Sigmoid colon (tissue), 7 donors: ENCODE data around the gene RANBP9. TPM values are rescaled to one million over a fixed set of nuclear protein-coding genes. Genes with fewer than 3 reads are reported as not detected.

Source experiments
- DNase-seq: peaks from one replicate; pipeline ENCODE4 v3.0.0-alpha.2; 2019
- H3K27ac ChIP-seq, 4 donors: fragments of 200-600 bp; sonication (generic); one replicate each; pipeline ENCODE4 v1.5.1; 2016 to 2019; ENCODE audit warnings: mild to moderate bottlenecking in 1 of 4
- H3K27me3 ChIP-seq, 3 donors: fragments of 200-600 bp; sonication (generic); one replicate each; pipeline ENCODE4 v1.5.1; 2019; ENCODE audit warnings: mild to moderate bottlenecking in 1 of 3
- H3K36me3 ChIP-seq, 4 donors: fragments of 200-600 bp; sonication (generic); one replicate each; pipeline ENCODE4 v1.5.1; 2016 to 2019
- H3K4me1 ChIP-seq, 4 donors: fragments of 200-600 bp; sonication (generic); one replicate each; pipeline ENCODE4 v1.5.1; 2017 to 2019
- H3K4me3 ChIP-seq, 4 donors: fragments of 200-600 bp; sonication (generic); one replicate each; pipeline ENCODE4 v1.5.1; 2017 to 2019; ENCODE audit warnings: mild to moderate bottlenecking in 2 of 4, moderate library complexity in 1 of 4
- H3K9me3 ChIP-seq, 4 donors: fragments of 200-600 bp in 3 of 4; sonication (generic) in 3 of 4; one replicate each; pipeline versions ENCODE4 v1.5.1 to v1.6.1; 2013 to 2019
- CTCF ChIP-seq, 4 experiments: fragments of 450-650 bp in 3 of 4; fragments of 200-600 bp in 1 of 4; IDR thresholded peaks; one replicate each; pipeline ENCODE4 v1.5.1; 2016 to 2019; ENCODE audit warnings: antibody characterized with exemption in 4 of 4, mild to moderate bottlenecking in 3 of 4, moderate library complexity in 2 of 4
- EP300 ChIP-seq, 4 donors: sonication (generic); formaldehyde crosslinking; IDR thresholded peaks; one replicate each; pipeline ENCODE4 v1.6.1; 2017; ENCODE audit warnings: antibody characterized with exemption in 4 of 4
- POLR2A ChIP-seq, 2 donors: fragments of 450-650 bp; IDR thresholded peaks; one replicate each; pipeline ENCODE4 v1.6.1; 2016; ENCODE audit warnings: antibody characterized with exemption in 2 of 2, mild to moderate bottlenecking in 2 of 2, moderate library complexity in 2 of 2
- POLR2AphosphoS5 ChIP-seq, 4 donors: sonication (generic); formaldehyde crosslinking; IDR thresholded peaks; one replicate each; pipeline ENCODE4 v1.6.1; 2017; ENCODE audit warnings: antibody characterized with exemption in 4 of 4
- WGBS, 2 donors: extraction: QIAGEN DNeasy Blood & Tissue Kit; methylation state at CpG; one replicate each; pipeline ENCODE4 v1.1.7; 2013; 5-methylcytosine and 5-hydroxymethylcytosine counted together
- intact Hi-C: fragments of 100-400 bp; cut with DNase I; formaldehyde crosslinking; loops from one replicate; pipeline ENCODE4 v1.15.1; 2023
- polyA plus RNA-seq, 3 donors: library from polyadenylated mRNA; stranded (reverse); fragments of 200-250 nt; gene quantifications; one replicate each; pipeline ENCODE4 v1.2.3, GENCODE V29; 2013
- total RNA-seq, 4 donors: library from RNA; depleted of rRNA; stranded (reverse); fragments of >200 nt; gene quantifications; one replicate each; pipeline ENCODE4 v1.1.0, GENCODE V29; 2016
- donor health status: healthy with polysubstance abuse.
- donor health status: Bipolar disorder and iron deficiency.
- donor health status: healthy.

Gene RANBP9
- total and polyA plus RNA-seq, 7 donors: 19.4 to 84.3 (median 49.6) TPM

- WGBS, 2 donors: 94 to 96% methylated on average over 9 of the region's 9 CpGs
- Histone ChIP-seq H3K9me3 (no peaks in the 10 kb centered on the region), H3K36me3 (peaks cover 14 to 56% (median 18%) of the 10 kb centered on the region in 4 donors), H3K27ac (no peak overlapping the region), H3K4me1 (no peaks in the 10 kb centered on the region), H3K27me3 (no peaks in the 10 kb centered on the region), H3K4me3 (no peak overlapping the region)
- TF ChIP-seq POLR2A (IDR thresholded peaks at IDR 0.05): no peak
- TF ChIP-seq EP300 (IDR thresholded peaks at IDR 0.05): no peak
- no peak for TF ChIP-seq CTCF (IDR thresholded peaks at IDR 0.05)
- no peak for TF ChIP-seq POLR2AphosphoS5 (IDR thresholded peaks at IDR 0.05)
- intact Hi-C loops: no loop called here
- no peak for DNase-seq
Observed at GRCh38 chr6:13589801-13590200, 121.8 kb downstream of the RANBP9 start.

GRCh38 chr6:13586603-13587542, 124.8 kb downstream of the RANBP9 start:
- WGBS, 2 donors: 96 to 97% methylated on average over 7 of the region's 7 CpGs
- TF ChIP-seq POLR2AphosphoS5 (IDR thresholded peaks at IDR 0.05) (no peak), CTCF (IDR thresholded peaks at IDR 0.05) (no peak), EP300 (IDR thresholded peaks at IDR 0.05) (no peak), POLR2A (IDR thresholded peaks at IDR 0.05) (no peak)
- Histone ChIP-seq H3K36me3 (peaks cover 15 to 38% (median 19%) of the 10 kb centered on the region in 4 donors), H3K27me3 (no peaks in the 10 kb centered on the region), H3K4me3 (no peak overlapping the region), H3K9me3 (no peaks in the 10 kb centered on the region), H3K4me1 (no peaks in the 10 kb centered on the region), H3K27ac (no peak overlapping the region)
- intact Hi-C loops: no loop called here
- DNase-seq: no peak

- Histone ChIP-seq H3K9me3 (no peaks in the 10 kb centered on the region), H3K4me3 (no peak overlapping the region), H3K27me3 (no peaks in the 10 kb centered on the region), H3K4me1 (no peaks in the 10 kb centered on the region), H3K36me3 (peaks cover 6 to 24% (median 9%) of the 10 kb centered on the region in 4 donors), H3K27ac (no peak overlapping the region)
- DNase-seq: no peak
- TF ChIP-seq POLR2AphosphoS5 (IDR thresholded peaks at IDR 0.05): no peak
- 89 to 91% methylated on average over 9 of the region's 9 CpGs for WGBS, 2 donors
- intact Hi-C loops: no loop called here
Observed at GRCh38 chr6:13581700-13582229, 129.9 kb downstream of the RANBP9 start.

GRCh38 chr6:13579911-13580310, 131.7 kb downstream of the RANBP9 start:
- WGBS, 2 donors: 56 to 76% methylated on average over 1 of the region's 1 CpG
- TF ChIP-seq POLR2A (IDR thresholded peaks at IDR 0.05) (no peak), POLR2AphosphoS5 (IDR thresholded peaks at IDR 0.05) (no peak), CTCF (IDR thresholded peaks at IDR 0.05) (no peak), EP300 (IDR thresholded peaks at IDR 0.05) (no peak)

GRCh38 chr6:13577926-13578325, 133.7 kb downstream of the RANBP9 start:
- Histone ChIP-seq H3K27me3 (no peaks in the 10 kb centered on the region), H3K36me3 (peaks cover 0 to 8% (median 0%) of the 10 kb centered on the region in 4 donors), H3K4me3 (no peak overlapping the region), H3K9me3 (no peaks in the 10 kb centered on the region), H3K27ac (no peak overlapping the region), H3K4me1 (peaks cover 0 to 18% (median 8%) of the 10 kb centered on the region in 4 donors)
- no peak for DNase-seq
- TF ChIP-seq POLR2A (IDR thresholded peaks at IDR 0.05): no peak
- no peak for TF ChIP-seq POLR2AphosphoS5 (IDR thresholded peaks at IDR 0.05)
- no peak for TF ChIP-seq CTCF (IDR thresholded peaks at IDR 0.05)
- TF ChIP-seq EP300 (IDR thresholded peaks at IDR 0.05): no peak
- WGBS, 2 donors: 95 to 96% methylated on average over 3 of the region's 3 CpGs
- intact Hi-C loops: no loop called here

More at GRCh38 chr6:13579911-13580310, 131.7 kb downstream of the RANBP9 start:
- H3K36me3 ChIP-seq: peaks cover 6 to 19% (median 9%) of the 10 kb centered on the region in 4 donors
- intact Hi-C loops: no loop called here
- H3K27me3 ChIP-seq: no peaks in the 10 kb centered on the region
- no peaks in the 10 kb centered on the region for H3K9me3 ChIP-seq
- no peak overlapping the region for H3K4me3 ChIP-seq
- H3K4me1 ChIP-seq: peaks cover 0 to 10% (median 0%) of the 10 kb centered on the region in 4 donors
- H3K27ac ChIP-seq: no peak overlapping the region
- DNase-seq: no peak
